ENCODE results near the gene TBC1D1.

Gene TBC1D1

DNA sequence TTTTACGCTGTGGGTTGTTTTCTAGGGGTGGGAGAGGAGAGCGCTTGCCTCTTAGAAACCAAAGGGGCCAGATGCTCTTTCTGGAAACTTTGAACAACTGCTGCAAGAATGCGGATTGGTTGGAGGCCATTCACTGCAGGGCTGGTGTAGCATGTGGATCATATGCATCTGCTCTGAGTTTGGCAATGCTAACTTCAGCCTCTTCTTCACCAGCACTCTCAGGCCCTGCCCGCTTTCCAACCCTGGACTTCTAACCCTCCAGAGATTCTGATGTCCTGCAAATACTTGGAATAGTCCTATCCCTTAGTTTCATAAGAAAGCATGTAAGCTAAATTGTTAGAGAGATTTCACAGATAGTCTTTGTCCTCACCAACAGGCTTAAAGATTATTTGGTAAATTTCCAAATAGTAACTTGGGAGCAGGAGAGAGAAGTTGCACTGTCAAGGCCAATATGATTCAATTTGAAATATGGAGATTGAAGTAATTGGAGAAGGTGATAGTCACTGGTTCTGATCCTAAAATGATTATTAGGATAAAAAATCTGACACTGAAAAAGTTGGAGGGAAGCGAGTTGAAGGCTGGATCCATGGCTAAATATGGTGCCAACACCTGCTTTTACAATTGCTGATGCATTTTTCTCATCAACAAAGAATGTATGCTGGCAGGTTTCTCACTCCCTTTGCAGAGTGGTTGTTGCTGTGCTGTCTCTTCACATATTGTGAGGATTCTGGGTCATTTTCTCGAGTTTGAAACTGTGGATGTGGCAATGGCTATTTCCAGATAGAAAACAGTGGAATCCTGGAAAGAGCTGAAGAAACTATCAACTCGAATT is 279.7 kb downstream of the TBC1D1 start:
- no peak overlapping the region for H3K4me3 ChIP-seq (ENCODE audit: low read depth, low read length)
- TF ChIP-seq, protein P1, sequence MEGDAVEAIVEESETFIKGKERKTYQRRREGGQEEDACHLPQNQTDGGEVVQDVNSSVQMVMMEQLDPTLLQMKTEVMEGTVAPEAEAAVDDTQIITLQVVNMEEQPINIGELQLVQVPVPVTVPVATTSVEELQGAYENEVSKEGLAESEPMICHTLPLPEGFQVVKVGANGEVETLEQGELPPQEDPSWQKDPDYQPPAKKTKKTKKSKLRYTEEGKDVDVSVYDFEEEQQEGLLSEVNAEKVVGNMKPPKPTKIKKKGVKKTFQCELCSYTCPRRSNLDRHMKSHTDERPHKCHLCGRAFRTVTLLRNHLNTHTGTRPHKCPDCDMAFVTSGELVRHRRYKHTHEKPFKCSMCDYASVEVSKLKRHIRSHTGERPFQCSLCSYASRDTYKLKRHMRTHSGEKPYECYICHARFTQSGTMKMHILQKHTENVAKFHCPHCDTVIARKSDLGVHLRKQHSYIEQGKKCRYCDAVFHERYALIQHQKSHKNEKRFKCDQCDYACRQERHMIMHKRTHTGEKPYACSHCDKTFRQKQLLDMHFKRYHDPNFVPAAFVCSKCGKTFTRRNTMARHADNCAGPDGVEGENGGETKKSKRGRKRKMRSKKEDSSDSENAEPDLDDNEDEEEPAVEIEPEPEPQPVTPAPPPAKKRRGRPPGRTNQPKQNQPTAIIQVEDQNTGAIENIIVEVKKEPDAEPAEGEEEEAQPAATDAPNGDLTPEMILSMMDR (IDR thresholded peaks at IDR 0.05; ENCODE audit: low read depth, low read length, missing control alignments), result no peak
- in situ Hi-C loops (cut with HindIII; ENCODE audit: low sequenced_read_pairs), result no loop called here
- DNase-seq (ENCODE audit: low read depth), result no peak

DNA sequence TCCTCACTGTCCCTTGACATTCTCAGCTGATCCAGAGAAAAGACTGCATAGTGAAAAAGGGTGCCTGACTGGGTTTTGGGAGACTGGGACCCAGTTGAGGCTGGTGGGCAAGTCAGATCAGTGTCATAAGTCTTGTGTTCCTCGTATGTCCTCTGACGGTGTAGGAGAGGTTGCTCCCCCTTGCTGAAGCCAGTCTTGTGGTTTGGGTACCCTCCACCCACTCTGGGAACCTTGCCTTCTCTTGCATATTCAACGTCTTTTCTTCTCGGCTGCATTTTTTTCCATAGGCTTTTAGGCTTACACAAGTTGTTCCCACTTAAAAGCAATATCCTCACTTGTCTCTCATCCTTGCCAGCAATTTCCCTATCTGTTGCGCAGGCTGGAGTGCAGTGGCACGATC is 281.2 kb downstream of the TBC1D1 start:
- no peak for DNase-seq (ENCODE audit: low read depth)
- TF ChIP-seq, protein P1 (IDR thresholded peaks at IDR 0.05; ENCODE audit: low read depth, low read length, missing control alignments), result no peak
- in situ Hi-C loops (cut with HindIII; ENCODE audit: low sequenced_read_pairs), result no loop called here
- no peak overlapping the region for H3K4me3 ChIP-seq (ENCODE audit: low read depth, low read length)

DNA sequence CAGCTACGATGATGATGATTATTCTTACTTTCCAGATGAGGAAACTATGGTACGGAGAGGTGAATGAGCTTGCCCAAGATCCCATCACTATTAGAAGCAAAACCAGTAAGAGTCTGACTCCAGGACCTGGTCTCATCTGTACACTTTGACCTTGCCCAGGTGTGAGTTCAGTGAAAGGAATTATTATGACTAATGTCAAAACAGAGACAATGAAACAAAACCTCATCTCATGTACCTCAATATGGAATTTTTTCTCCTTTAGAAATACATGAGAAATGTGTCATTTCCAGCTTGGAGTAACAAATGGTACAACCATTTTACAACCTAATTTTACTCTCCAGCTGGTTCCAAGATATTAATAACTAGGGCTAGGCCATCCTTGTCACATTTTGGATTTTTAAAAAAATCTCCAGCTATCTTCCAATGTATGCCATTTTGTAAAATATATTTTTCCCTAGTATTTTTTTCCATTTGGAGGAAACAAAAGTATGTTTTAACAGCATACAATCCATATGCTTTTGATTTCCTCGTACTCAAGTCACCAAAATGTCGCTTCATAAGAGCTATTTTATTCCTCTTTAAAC is 283.1 kb downstream of the TBC1D1 start:
- TF ChIP-seq, protein P1 (IDR thresholded peaks at IDR 0.05; ENCODE audit: low read depth, low read length, missing control alignments), result no peak
- no peak overlapping the region for H3K4me3 ChIP-seq (ENCODE audit: low read depth, low read length)
- in situ Hi-C loops (cut with HindIII; ENCODE audit: low sequenced_read_pairs), result no loop called here
- DNase-seq (ENCODE audit: low read depth), result no peak

DNA sequence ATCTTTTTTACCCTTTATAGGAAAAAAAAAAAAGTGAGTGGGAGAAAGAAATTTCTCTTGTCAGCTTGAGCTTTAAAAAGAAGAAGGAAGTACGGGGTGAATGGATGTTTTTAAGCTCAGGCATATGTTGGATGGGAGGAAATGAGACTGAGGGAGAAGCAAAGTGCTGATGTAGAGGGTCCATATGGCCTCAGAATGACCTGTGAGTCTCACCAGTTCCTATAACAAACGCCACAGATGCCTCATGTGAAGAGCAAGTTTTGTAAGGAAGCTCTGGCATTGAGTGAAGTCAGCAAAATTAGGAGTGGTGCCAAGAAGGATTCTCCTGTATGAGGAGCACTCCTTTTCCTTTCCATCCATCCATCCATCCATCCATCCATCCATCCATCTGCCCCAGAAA is 283.9 kb downstream of the TBC1D1 start:
- DNase-seq (ENCODE audit: low read depth), result no peak
- H3K4me3 ChIP-seq (ENCODE audit: low read depth, low read length), result no peak overlapping the region
- TF ChIP-seq, protein P1 (IDR thresholded peaks at IDR 0.05; ENCODE audit: low read depth, low read length, missing control alignments), result no peak
- in situ Hi-C loops (cut with HindIII; ENCODE audit: low sequenced_read_pairs), result no loop called here

DNA sequence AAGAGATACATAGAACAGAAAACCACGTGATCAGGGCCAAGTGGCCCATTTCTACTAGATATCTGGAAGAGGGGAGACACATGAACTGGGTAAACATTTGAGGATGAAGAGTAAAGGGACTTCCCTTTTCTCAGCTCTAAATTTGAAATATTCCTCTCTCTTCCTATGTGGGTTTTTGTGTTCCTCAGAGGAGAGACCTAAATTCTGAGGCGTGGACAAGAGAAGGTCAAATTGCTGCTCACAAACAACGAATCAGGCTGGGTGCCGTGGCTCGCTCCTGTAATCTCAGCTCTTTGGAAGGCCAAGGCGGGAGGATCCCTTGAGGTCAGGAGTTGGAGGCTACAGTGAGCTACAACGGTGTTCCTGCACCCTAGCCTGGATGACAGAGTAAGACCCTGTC is 285.3 kb downstream of the TBC1D1 start:
- in situ Hi-C loops (cut with HindIII; ENCODE audit: low sequenced_read_pairs), result no loop called here
- no peak overlapping the region for H3K4me3 ChIP-seq (ENCODE audit: low read depth, low read length)
- TF ChIP-seq, protein P1 (IDR thresholded peaks at IDR 0.05; ENCODE audit: low read depth, low read length, missing control alignments), result no peak
- DNase-seq (ENCODE audit: low read depth), result no peak

DNA sequence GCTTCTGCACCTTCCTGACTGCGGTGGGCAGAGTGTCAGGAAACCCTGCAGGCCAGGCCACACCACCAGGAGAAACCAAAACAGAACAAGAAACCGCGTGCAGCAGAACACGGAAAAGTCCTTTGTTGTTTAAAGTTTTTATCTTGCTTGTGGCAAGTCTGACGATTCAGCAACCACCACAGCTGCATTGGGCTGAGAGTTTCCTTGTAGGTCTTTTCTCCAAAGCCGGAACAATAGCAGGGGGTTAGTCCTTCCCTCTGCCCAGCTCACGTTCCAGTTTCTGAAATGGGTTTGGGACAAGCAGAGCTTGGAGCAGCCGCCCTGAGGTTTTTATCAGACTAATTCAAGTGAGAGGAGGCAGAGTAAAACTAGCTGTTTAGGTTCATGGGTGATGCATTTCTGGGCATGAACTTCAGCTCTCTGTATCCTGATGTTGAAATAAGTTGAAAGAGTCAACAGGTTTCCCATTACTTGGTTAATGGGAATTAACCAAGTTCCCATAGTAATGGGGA is 286.2 kb downstream of the TBC1D1 start:
- in situ Hi-C loops (cut with HindIII; ENCODE audit: low sequenced_read_pairs), result no loop called here
- H3K4me3 ChIP-seq (ENCODE audit: low read depth, low read length), result no peak overlapping the region
- DNase-seq (ENCODE audit: low read depth), result no peak
- TF ChIP-seq, protein P1 (IDR thresholded peaks at IDR 0.05; ENCODE audit: low read depth, low read length, missing control alignments), result no peak

Data from astrocyte of the cerebellum (primary cell).